IPS-18a (cell line): ENCODE measurements around the gene FOXI2.

ENCODE experiments used
- H3K27ac ChIP-seq: one replicate; pipeline ENCODE4 v1.5.1; 2013; ENCODE audit warnings: low read length
- H3K27me3 ChIP-seq: one replicate; pipeline ENCODE4 v1.6.1; 2013; ENCODE audit warnings: mild to moderate bottlenecking, low read length; ENCODE audit not compliant: control insufficient read depth, insufficient read depth
- H3K36me3 ChIP-seq: one replicate; pipeline ENCODE4 v1.6.1; 2013; ENCODE audit warnings: low read depth, low read length; ENCODE audit not compliant: control insufficient read depth
- H3K4me1 ChIP-seq: one replicate; pipeline ENCODE4 v1.6.1; 2013; ENCODE audit warnings: low read depth, low read length; ENCODE audit not compliant: control insufficient read depth
- H3K4me3 ChIP-seq: one replicate; pipeline ENCODE4 v1.5.1; 2013; ENCODE audit warnings: low read length
- H3K9ac ChIP-seq: one replicate; pipeline ENCODE4 v1.6.1; 2013; ENCODE audit warnings: mild to moderate bottlenecking, low read length, moderate library complexity
- H3K9me3 ChIP-seq: one replicate; pipeline ENCODE4 v1.6.1; 2013; ENCODE audit warnings: low read depth, low read length; ENCODE audit not compliant: control insufficient read depth

Gene FOXI2

GRCh38 chr10:127736915-127737562 is at the start of gene FOXI2:
Gene FOXI2 (plus strand): TSS chr10:127737185. CDS start chr10:127737274, 89 bp downstream.
- Histone ChIP-seq H3K27me3 (peaks cover 90% of the 10 kb centered on the region), H3K9ac (peak within 1 kb of the TSS; percentile 39), H3K36me3 (no peaks in the 10 kb centered on the region), H3K4me3 (peak within 1 kb of the TSS; percentile 54), H3K4me1 (peaks cover 17% of the 10 kb centered on the region), H3K9me3 (no peaks in the 10 kb centered on the region), H3K27ac (no peak within 1 kb of the TSS)

DNA sequence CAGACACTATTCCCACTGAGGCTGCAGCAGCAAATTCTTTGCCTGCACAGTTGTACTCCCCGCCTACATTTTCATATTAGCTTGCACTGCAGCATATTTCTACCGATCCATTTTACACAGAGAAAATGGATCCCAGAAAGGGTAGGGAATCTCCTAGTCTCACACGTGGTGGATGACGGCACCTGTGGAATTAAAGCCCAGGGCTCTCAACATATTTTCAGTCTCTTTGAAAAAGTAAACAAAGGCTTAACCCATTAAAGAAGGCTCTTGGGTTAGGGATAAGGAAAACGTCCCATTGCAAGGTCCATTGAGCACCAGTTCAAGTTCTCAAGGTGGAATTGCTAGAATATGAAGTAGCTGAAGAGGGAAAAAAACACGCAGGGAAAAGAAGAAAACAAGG is 49.4 kb upstream of the FOXI2 start:
- H3K4me3 ChIP-seq: no peak overlapping the region
- H3K27ac ChIP-seq: no peak overlapping the region
- no peaks in the 10 kb centered on the region for H3K4me1 ChIP-seq
- H3K9me3 ChIP-seq: no peaks in the 10 kb centered on the region
- no peak overlapping the region for H3K9ac ChIP-seq
- no peaks in the 10 kb centered on the region for H3K36me3 ChIP-seq
- no peaks in the 10 kb centered on the region for H3K27me3 ChIP-seq

GRCh38 chr10:127690176-127690835 is 46.7 kb upstream of the FOXI2 start:
- H3K9ac ChIP-seq: no peak overlapping the region
- no peaks in the 10 kb centered on the region for H3K36me3 ChIP-seq
- H3K27me3 ChIP-seq: no peaks in the 10 kb centered on the region
- H3K4me1 ChIP-seq: peaks cover 3% of the 10 kb centered on the region
- no peak overlapping the region for H3K4me3 ChIP-seq
- no peaks in the 10 kb centered on the region for H3K9me3 ChIP-seq
- H3K27ac ChIP-seq: no peak overlapping the region

DNA sequence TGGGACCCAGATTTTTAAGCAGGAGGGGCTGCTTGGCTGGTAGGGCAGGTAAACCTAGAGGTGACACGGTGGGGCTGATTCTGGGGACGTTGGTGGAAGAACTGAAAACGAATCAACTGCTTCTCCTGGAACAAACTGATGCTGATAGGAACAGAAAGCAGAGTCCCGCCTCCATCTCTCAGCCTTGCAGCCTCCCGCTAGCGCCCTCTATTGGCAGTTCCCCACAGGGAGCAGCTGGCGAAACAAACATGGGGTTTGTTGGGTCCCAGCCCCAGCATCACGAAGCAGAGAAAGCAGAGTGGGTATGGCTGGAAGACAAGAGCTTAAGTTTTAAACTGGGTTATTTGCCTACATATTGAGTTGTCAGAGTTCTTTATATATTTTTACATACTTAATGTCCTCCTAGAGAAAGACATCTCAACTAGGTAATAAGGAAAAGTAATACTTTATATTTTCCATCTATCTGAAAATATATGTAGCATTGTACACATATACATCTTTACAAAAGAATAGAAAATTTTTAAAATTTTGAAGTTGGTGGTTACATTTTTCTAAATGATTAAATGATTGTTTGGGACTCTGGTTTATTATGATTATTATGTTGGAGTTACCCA is 42.3 kb upstream of the FOXI2 start:
- Histone ChIP-seq H3K36me3 (no peaks in the 10 kb centered on the region), H3K9me3 (no peaks in the 10 kb centered on the region), H3K4me3 (no peak overlapping the region), H3K9ac (no peak overlapping the region), H3K4me1 (peaks cover 10% of the 10 kb centered on the region), H3K27ac (no peak overlapping the region), H3K27me3 (no peaks in the 10 kb centered on the region)

GRCh38 chr10:127695431-127695830 is 41.6 kb upstream of the FOXI2 start:
- Histone ChIP-seq H3K4me1 (peaks cover 10% of the 10 kb centered on the region), H3K9ac (no peak overlapping the region), H3K9me3 (no peaks in the 10 kb centered on the region), H3K4me3 (no peak overlapping the region), H3K27me3 (no peaks in the 10 kb centered on the region), H3K36me3 (no peaks in the 10 kb centered on the region), H3K27ac (no peak overlapping the region)

- no peaks in the 10 kb centered on the region for H3K9me3 ChIP-seq
- H3K4me3 ChIP-seq: no peak overlapping the region
- H3K27ac ChIP-seq: no peak overlapping the region
- no peaks in the 10 kb centered on the region for H3K36me3 ChIP-seq
- H3K9ac ChIP-seq: no peak overlapping the region
- peaks cover 10% of the 10 kb centered on the region for H3K4me1 ChIP-seq
- no peaks in the 10 kb centered on the region for H3K27me3 ChIP-seq
Measured at GRCh38 chr10:127698886-127699285, 38.1 kb upstream of the FOXI2 start.

DNA sequence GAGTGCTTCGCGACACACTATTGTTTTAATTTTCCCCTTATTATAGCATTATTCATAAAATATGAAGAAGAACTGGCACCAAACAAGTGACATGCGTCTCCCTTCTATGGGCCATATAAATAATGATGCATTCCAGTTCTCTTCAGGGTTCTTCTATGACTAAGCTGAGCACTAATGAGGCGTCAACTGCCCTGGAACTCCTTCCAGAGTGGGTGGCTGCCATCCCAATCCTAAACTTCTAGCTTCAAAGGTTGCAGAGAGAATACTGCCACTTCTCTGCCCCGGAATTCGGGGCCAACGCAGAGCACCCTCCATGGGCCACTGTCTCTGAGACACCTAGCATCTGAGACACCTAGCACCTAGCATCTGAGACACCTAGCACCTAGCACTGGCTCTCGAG is 37.7 kb upstream of the FOXI2 start:
- Histone ChIP-seq H3K4me3 (no peak overlapping the region), H3K9me3 (no peaks in the 10 kb centered on the region), H3K27ac (no peak overlapping the region), H3K36me3 (no peaks in the 10 kb centered on the region), H3K4me1 (peaks cover 10% of the 10 kb centered on the region), H3K9ac (no peak overlapping the region), H3K27me3 (no peaks in the 10 kb centered on the region)

DNA sequence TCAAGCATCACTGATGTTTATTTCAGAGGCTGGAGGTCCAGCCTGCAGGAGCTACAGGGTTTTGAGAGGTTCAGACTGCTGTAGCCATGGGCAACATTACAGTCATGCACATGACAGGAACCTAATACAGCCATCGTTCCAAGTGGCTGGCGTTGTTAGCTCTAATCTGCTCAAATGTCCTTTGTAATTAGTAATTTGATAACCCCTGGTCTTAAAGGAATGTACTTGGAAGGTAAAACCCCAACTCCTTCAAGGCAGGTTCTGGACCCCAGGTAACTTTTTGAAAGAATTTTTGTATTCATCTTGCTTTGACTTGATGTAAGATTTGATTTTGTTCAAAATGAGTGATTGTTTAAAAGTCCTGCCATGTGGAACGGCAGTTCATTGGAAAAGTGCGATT is 34.7 kb upstream of the FOXI2 start:
- no peaks in the 10 kb centered on the region for H3K36me3 ChIP-seq
- no peak overlapping the region for H3K9ac ChIP-seq
- H3K27me3 ChIP-seq: no peaks in the 10 kb centered on the region
- H3K9me3 ChIP-seq: no peaks in the 10 kb centered on the region
- H3K27ac ChIP-seq: no peak overlapping the region
- no peak overlapping the region for H3K4me3 ChIP-seq
- no peaks in the 10 kb centered on the region for H3K4me1 ChIP-seq

DNA sequence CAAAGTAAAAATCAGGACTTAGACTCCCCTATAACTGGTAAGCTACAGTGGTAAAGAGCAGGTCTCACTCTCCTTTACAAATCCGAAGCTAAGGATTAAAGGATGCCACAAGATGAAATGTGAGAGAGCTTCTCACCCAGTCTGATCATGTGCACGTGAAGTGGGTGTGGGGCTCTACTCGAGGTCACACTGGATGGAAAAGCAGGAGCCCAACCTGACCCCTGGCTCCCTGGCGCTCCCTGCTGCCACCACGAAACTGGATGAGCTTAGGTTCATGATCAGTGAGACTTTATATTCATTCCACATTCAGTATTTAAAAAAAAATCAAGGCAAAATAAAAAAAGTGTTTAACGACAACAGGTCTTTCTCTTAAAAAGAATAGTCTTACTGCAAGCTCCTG is 21.7 kb upstream of the FOXI2 start:
- no peaks in the 10 kb centered on the region for H3K9me3 ChIP-seq
- no peaks in the 10 kb centered on the region for H3K27me3 ChIP-seq
- H3K36me3 ChIP-seq: no peaks in the 10 kb centered on the region
- no peak overlapping the region for H3K9ac ChIP-seq
- H3K4me1 ChIP-seq: no peaks in the 10 kb centered on the region
- no peak overlapping the region for H3K4me3 ChIP-seq
- no peak overlapping the region for H3K27ac ChIP-seq

DNA sequence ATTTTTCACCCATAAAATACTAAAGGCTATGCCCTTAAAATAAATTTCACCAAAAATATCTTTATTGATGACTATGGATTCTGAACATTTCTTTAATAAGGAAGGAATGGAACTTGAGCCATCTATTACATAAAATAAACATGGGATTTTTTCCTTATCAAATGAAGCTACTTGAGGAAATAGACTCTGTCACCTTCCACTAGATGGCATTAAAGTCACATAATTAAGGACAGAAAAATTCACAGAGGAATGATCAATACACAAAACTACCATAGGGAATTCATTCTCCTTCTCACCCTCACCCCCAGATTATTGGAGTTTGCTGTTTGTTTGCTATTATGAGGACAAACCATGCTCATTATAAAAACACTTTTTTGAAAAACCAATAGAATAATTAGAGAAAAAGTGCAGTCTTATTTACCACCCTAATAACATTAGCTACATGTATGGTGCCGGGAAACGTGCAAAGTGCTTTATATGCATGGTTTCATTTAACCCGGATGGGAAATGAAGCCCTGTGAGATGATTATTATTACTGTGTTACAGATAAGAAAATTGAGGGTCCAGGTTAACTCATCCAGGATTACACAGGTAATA is 21.1 kb upstream of the FOXI2 start:
- no peaks in the 10 kb centered on the region for H3K27me3 ChIP-seq
- H3K9me3 ChIP-seq: no peaks in the 10 kb centered on the region
- no peak overlapping the region for H3K4me3 ChIP-seq
- no peaks in the 10 kb centered on the region for H3K36me3 ChIP-seq
- H3K9ac ChIP-seq: no peak overlapping the region
- no peak overlapping the region for H3K27ac ChIP-seq
- no peaks in the 10 kb centered on the region for H3K4me1 ChIP-seq

DNA sequence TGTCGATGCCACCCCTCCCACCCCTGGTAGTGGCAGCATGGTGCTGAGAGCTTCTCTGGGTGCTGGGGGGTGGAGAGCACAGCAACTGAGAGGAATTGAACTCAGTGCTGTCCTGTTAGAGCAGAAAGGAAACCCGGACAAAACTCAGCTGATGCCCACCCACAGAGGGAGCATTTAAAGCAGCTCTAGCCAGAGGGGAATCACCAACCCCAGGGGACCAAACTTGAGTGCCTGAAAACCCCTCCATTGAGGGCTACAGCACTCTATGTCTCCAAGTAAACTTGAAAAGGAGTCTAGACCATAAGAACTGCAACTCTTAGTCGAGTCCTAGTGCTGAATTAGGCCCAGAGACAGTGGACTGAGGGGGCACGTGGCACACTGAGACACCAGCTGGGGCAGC is 16.8 kb upstream of the FOXI2 start:
- no peaks in the 10 kb centered on the region for H3K9me3 ChIP-seq
- no peaks in the 10 kb centered on the region for H3K27me3 ChIP-seq
- H3K4me3 ChIP-seq: no peak overlapping the region
- no peaks in the 10 kb centered on the region for H3K36me3 ChIP-seq
- H3K27ac ChIP-seq: no peak overlapping the region
- H3K4me1 ChIP-seq: no peaks in the 10 kb centered on the region
- no peak overlapping the region for H3K9ac ChIP-seq
